Keratinocyte (primary cell): ENCODE results near the gene MAML2. TPM values are rescaled to one million over a fixed set of nuclear protein-coding genes. Genes with fewer than 3 reads are reported as not detected.

Source experiments
- DNase-seq: peaks from one replicate; pipeline ENCODE4 v3.0.0-alpha.2; 2011; ENCODE audit warnings: low read depth, missing footprints, low spot score
- FAIRE-seq: peaks from 2 replicates; lab custom pipeline; 2011; peaks lifted over from hg19 to GRCh38; lab: Jason Lieb, UNC
- H2AFZ ChIP-seq: 2 replicates; pipeline ENCODE4 v1.6.0; 2012; ENCODE audit warnings: low read length, control low read depth, inconsistent platforms; ENCODE audit not compliant: control insufficient read depth
- H3K27ac ChIP-seq: 2 replicates; pipeline ENCODE4 v1.5.1; 2011; ENCODE audit warnings: low read length; ENCODE audit not compliant: control insufficient read depth, insufficient read depth
- H3K27me3 ChIP-seq: 3 replicates; pipeline ENCODE4 v1.6.0; 2011; ENCODE audit warnings: low read length; ENCODE audit not compliant: control insufficient read depth, insufficient read depth; ENCODE audit errors: extremely low read depth
- H3K36me3 ChIP-seq, 2 experiments: 2 replicates in 1 of 2; 3 replicates in 1 of 2; pipeline ENCODE4 v1.5.1; 2011; ENCODE audit warnings: low read length in 2 of 2, mild to moderate bottlenecking in 1 of 2; ENCODE audit not compliant: control insufficient read depth in 2 of 2, insufficient read depth in 2 of 2; ENCODE audit errors: extremely low read depth in 1 of 2
- H3K4me1 ChIP-seq: 3 replicates; pipeline ENCODE4 v1.5.1; 2011; ENCODE audit warnings: low read length; ENCODE audit not compliant: control insufficient read depth, insufficient read depth; ENCODE audit errors: extremely low read depth
- H3K4me2 ChIP-seq: 3 replicates; pipeline ENCODE4 v1.6.0; 2011; ENCODE audit warnings: low read depth, low read length; ENCODE audit not compliant: control insufficient read depth, insufficient read depth; ENCODE audit errors: extremely low read depth
- H3K4me3 ChIP-seq, 3 experiments: fragments of 200-600 bp in 1 of 3; sonication (generic) in 1 of 3; 2 replicates in 2 of 3; 3 replicates in 1 of 3; pipeline ENCODE4 v1.5.1; 2011 to 2016; ENCODE audit warnings: low read length in 3 of 3, mild to moderate bottlenecking in 3 of 3, control low read depth in 2 of 3, inconsistent platforms in 1 of 3, low read depth in 1 of 3, mixed read lengths in 1 of 3, mixed run types in 1 of 3, moderate library complexity in 1 of 3; ENCODE audit not compliant: control insufficient read depth in 2 of 3, insufficient read depth in 2 of 3; ENCODE audit errors: extremely low read depth in 1 of 3
- H3K79me2 ChIP-seq: 2 replicates; pipeline ENCODE4 v1.6.0; 2012; ENCODE audit warnings: low read length; ENCODE audit not compliant: control insufficient read depth, insufficient read depth
- H3K9ac ChIP-seq: 3 replicates; pipeline ENCODE4 v1.6.0; 2011; ENCODE audit warnings: low read length; ENCODE audit not compliant: control insufficient read depth, insufficient read depth; ENCODE audit errors: extremely low read depth
- H3K9me1 ChIP-seq: 3 replicates; pipeline ENCODE4 v1.6.0; 2011; ENCODE audit warnings: low read length; ENCODE audit not compliant: control insufficient read depth, insufficient read depth; ENCODE audit errors: extremely low read depth
- H3K9me3 ChIP-seq: 2 replicates; pipeline ENCODE4 v1.5.1; 2012; ENCODE audit warnings: low read depth, low read length; ENCODE audit not compliant: control insufficient read depth
- H4K20me1 ChIP-seq: 3 replicates; pipeline ENCODE4 v1.6.0; 2011; ENCODE audit warnings: low read length; ENCODE audit not compliant: control insufficient read depth, insufficient read depth; ENCODE audit errors: extremely low read depth
- EZH2 ChIP-seq: IDR thresholded peaks from one replicate; pipeline ENCODE4 v1.6.1; 2012; ENCODE audit warnings: inconsistent platforms, mild to moderate bottlenecking, low read length, moderate library complexity
- dilution Hi-C: fragments of 300-500 bp; cut with MboI; formaldehyde crosslinking; loops from one replicate; pipeline ENCODE4 v1.7.0; 2020; ENCODE audit warnings: low sequenced_read_pairs; ENCODE audit not compliant: extremely low pct_ligation_motif_present
- polyA plus RNA-seq, 5 experiments: library from polyadenylated mRNA; depleted of rRNA in 3 of 5; stranded (reverse) in 3 of 5; stranded (forward) in 1 of 5; unstranded in 1 of 5; fragments of >200 nt; gene quantifications; 1 replicate in 1 of 5; 2 replicates in 3 of 5; 3 replicates in 1 of 5; pipeline versions ENCODE4 v1.2.1 to v1.2.3, GENCODE V29; 2011 to 2012; ENCODE audit warnings: missing spikeins in 2 of 5, low read depth in 1 of 5, low replicate concordance in 1 of 5
- TF ChIP-seq, protein P1 (sequence below), 3 experiments: IDR thresholded peaks in 1 of 3; conservative IDR thresholded peaks in 1 of 3; optimal IDR thresholded peaks in 1 of 3; 2 replicates in 2 of 3; 3 replicates in 1 of 3; pipeline versions ENCODE3 to v1.5.1; 2011; ENCODE audit warnings: low read length in 3 of 3, mild to moderate bottlenecking in 3 of 3, moderate library complexity in 2 of 3, control low read depth in 1 of 3, inconsistent platforms in 1 of 3; ENCODE audit not compliant: insufficient read depth in 2 of 3; ENCODE audit errors: extremely low read depth in 1 of 3

Gene MAML2
- polyA plus RNA-seq, 1 donor (not counting 4 experiments of a cell fraction or from before 2014, with no cell fraction given): 4.2 TPM

- Histone ChIP-seq H3K9me3 (no peaks in the 10 kb centered on the region), H3K4me3 (no peak overlapping the region), H3K36me3 (no peaks in the 10 kb centered on the region), H2AFZ (no peak overlapping the region), H3K9me1 (no peaks in the 10 kb centered on the region), H3K4me1 (peaks cover 30% of the 10 kb centered on the region), H3K27me3 (no peaks in the 10 kb centered on the region), H3K4me2 (no peak overlapping the region), H3K79me2 (no peaks in the 10 kb centered on the region), H3K9ac (no peak overlapping the region), H4K20me1 (no peaks in the 10 kb centered on the region), H3K27ac (no peak overlapping the region)
- no peak for FAIRE-seq
- DNase-seq: no peak
- dilution Hi-C loops: no loop called here
- TF ChIP-seq, protein P1, sequence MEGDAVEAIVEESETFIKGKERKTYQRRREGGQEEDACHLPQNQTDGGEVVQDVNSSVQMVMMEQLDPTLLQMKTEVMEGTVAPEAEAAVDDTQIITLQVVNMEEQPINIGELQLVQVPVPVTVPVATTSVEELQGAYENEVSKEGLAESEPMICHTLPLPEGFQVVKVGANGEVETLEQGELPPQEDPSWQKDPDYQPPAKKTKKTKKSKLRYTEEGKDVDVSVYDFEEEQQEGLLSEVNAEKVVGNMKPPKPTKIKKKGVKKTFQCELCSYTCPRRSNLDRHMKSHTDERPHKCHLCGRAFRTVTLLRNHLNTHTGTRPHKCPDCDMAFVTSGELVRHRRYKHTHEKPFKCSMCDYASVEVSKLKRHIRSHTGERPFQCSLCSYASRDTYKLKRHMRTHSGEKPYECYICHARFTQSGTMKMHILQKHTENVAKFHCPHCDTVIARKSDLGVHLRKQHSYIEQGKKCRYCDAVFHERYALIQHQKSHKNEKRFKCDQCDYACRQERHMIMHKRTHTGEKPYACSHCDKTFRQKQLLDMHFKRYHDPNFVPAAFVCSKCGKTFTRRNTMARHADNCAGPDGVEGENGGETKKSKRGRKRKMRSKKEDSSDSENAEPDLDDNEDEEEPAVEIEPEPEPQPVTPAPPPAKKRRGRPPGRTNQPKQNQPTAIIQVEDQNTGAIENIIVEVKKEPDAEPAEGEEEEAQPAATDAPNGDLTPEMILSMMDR (optimal IDR thresholded peaks at IDR 0.05 in 1 of 3, IDR thresholded peaks at IDR 0.05 in 1 of 3, conservative IDR thresholded peaks at IDR 0.05 in 1 of 3; ENCODE audit: extremely low read depth in 1 of 3, insufficient read depth in 2 of 3, low read length in 3 of 3): no peak
- TF ChIP-seq EZH2: no peak
These were observed 138.7 kb downstream of the MAML2 start for GRCh38 chr11:96204366-96204659.

DNA sequence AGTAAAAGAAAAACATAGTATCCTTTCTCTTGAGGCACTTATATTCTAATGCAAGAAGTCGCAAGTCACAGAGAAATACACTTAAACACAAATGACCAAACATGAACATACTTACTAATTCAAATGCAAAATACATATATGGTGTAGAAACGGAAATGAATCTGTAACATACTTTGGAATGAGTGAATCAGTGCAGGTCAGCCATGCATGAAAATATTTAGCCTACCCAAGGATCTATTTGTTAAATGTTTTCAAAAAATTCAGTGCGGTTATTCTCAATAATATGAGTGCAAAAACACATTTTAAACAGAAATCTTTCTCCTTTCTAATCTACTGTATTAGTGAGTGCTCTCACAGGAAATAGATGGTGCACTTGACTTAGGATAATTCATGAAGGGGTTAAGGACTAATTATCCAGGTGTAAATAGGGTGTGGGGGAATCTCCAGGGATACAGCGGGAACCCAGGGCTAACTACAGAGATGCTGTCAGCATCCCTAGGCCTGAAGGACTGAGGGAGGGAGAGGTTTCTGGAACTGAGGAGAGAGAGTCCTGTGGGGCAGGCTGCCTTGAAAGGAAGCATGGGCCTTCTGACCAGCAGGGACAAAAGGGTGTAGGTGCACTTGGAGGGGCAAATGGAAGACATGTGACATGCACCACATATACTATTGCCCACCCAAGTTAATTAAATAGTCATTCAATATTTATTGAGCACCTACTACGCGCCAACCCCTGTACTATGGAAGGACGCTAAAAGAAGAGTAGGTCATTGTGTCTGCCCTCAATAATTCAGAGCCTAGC is 139.2 kb downstream of the MAML2 start:
- Histone ChIP-seq H4K20me1 (no peaks in the 10 kb centered on the region), H3K9me1 (no peaks in the 10 kb centered on the region), H2AFZ (no peak overlapping the region), H3K36me3 (no peaks in the 10 kb centered on the region), H3K4me3 (no peak overlapping the region), H3K9ac (no peak overlapping the region), H3K79me2 (no peaks in the 10 kb centered on the region), H3K4me2 (no peak overlapping the region), H3K9me3 (no peaks in the 10 kb centered on the region), H3K4me1 (peaks cover 33% of the 10 kb centered on the region), H3K27me3 (no peaks in the 10 kb centered on the region), H3K27ac (no peak overlapping the region)
- TF ChIP-seq EZH2: no peak
- TF ChIP-seq, protein P1 (optimal IDR thresholded peaks at IDR 0.05 in 1 of 3, IDR thresholded peaks at IDR 0.05 in 1 of 3, conservative IDR thresholded peaks at IDR 0.05 in 1 of 3; ENCODE audit: extremely low read depth in 1 of 3, insufficient read depth in 2 of 3, low read length in 3 of 3): no peak
- FAIRE-seq (no peak), DNase-seq (no peak)
- dilution Hi-C loops: no loop called here
